GM23338 (cell line): ENCODE measurements around the gene ROCK2.

Experiments used
- CREB1 ChIP-seq: fragments of 250-450 bp; sonication (Bioruptor Pico); IDR thresholded peaks from 2 replicates; pipeline ENCODE4 v1.5.0; 2020; ENCODE audit warnings: low read depth, mild to moderate bottlenecking, moderate library complexity
- CTCF ChIP-seq, 2 experiments: fragments of 200-600 bp in 1 of 2; sonication (generic) in 1 of 2; conservative IDR thresholded peaks; 2 replicates each; pipeline versions ENCODE4 v1.5.1 to v1.6.1; 2016 to 2017; ENCODE audit warnings: antibody characterized with exemption in 2 of 2, low read depth in 2 of 2, mild to moderate bottlenecking in 2 of 2, moderate library complexity in 1 of 2
- EZH2 ChIP-seq: fragments of 200-600 bp; sonication (generic); IDR thresholded peaks from one replicate; pipeline ENCODE4 v1.8.0; 2017; ENCODE audit warnings: antibody characterized with exemption, mild to moderate bottlenecking, low read depth; ENCODE audit not compliant: unreplicated experiment
- JUNB ChIP-seq: IDR thresholded peaks from one replicate; pipeline ENCODE4 v1.6.1; 2016; ENCODE audit warnings: antibody characterized with exemption; ENCODE audit not compliant: unreplicated experiment
- POLR2AphosphoS5 ChIP-seq: IDR thresholded peaks from 2 replicates; pipeline ENCODE4 v1.6.1; 2016; ENCODE audit warnings: antibody characterized with exemption, low read depth
- ZNF114 ChIP-seq: fragments of 250-450 bp; sonication (Bioruptor Pico); IDR thresholded peaks from 2 replicates; pipeline ENCODE4 v1.5.0; 2020; ENCODE audit warnings: mild to moderate bottlenecking, moderate library complexity

- TF ChIP-seq CTCF (conservative IDR thresholded peaks at IDR 0.05; ENCODE audit: low read depth in 2 of 2) = no peak
- TF ChIP-seq EZH2 = no peak
- TF ChIP-seq JUNB = no peak
- no peak for TF ChIP-seq CREB1 (CRISPR knock-in tag)
- no peak for TF ChIP-seq POLR2AphosphoS5
- no peak for TF ChIP-seq ZNF114
Measured at GRCh38 chr2:11141319-11141718, 203.1 kb downstream of the ROCK2 start.
